HG02763 (cell line): ENCODE results near the gene DOCK2.
"Not testable (repeated sequence)": the region's sequence is repeated elsewhere in the genome, so short reads cannot be mapped to it uniquely, and the experiment has no call there.

Experiments
- ATAC-seq: cut with Tn5 transposase; IDR thresholded peaks from one replicate; pipeline ENCODE4 v1.9.1; 2021; ENCODE audit warnings: mild to moderate bottlenecking, moderate library complexity; ENCODE audit not compliant: unreplicated experiment

DOCK2 gene

DNA sequence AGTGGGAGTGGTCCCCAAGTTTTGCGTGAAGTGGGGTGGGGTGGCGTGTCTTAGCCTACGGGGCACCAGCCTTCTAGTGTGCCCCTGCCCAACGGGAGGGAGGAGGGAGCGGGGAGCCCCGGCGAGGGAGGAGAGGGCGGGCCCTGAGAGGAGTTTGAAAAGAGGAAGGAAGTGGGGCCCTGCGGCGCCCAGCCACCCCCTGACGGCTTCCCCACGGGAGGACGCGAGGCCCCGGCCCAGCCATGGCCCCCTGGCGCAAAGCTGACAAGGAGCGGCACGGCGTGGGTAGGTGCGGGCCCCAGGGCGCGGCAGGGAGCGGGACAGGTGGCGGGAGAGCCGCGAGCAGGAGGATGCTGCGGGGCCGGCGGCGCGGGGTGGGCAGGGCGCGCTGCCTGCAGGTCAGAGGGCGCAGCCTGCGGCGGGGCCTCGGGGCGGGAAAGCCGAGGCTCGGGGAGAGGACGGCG lies at the start of gene DOCK2:
Gene DOCK2, plus strand, starts transcription at position 191 of the 464 bp plus-strand sequence. Its CDS starts 52 bp downstream, at position 243.
- ATAC-seq = peak; percentile 94

DNA sequence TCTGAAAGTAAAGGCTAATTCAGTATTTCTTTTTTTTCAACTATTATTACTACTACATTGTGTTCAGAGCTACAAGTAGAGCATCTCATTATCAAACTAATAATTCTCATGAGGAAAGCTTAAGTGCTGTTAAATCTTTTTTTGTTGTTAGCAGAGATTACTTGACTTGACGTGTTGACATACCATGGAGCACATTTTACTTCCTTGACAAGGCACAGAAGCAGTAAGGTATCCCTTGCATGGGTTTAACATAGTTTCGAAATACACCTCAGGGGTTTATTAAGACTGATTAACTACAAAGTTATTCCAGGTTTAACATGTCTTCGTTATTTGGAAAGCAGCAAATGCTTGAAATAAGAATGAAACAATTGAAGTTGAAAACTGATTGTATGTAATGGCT lies 46.5 kb upstream of the DOCK2 start:
- no peak for ATAC-seq

DNA sequence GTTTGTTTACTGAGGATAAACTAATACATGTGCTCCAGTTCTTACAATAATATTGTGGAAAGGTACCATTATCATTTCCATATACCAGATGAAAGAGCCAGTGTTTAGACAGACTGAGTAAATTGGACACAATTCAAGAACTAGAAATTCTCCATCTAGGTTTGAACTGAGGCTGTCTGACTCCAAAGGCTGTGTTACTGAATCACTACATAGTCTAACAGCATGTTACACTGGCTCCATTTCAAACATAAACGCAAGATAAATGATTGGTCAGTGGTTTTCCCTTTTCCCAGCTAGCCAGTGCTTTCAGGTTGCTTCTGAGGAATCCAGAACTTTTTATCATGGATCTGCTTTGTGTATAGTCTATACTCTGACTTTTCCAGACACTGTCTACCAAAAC lies 45.4 kb upstream of the DOCK2 start:
- ATAC-seq = no peak

DNA sequence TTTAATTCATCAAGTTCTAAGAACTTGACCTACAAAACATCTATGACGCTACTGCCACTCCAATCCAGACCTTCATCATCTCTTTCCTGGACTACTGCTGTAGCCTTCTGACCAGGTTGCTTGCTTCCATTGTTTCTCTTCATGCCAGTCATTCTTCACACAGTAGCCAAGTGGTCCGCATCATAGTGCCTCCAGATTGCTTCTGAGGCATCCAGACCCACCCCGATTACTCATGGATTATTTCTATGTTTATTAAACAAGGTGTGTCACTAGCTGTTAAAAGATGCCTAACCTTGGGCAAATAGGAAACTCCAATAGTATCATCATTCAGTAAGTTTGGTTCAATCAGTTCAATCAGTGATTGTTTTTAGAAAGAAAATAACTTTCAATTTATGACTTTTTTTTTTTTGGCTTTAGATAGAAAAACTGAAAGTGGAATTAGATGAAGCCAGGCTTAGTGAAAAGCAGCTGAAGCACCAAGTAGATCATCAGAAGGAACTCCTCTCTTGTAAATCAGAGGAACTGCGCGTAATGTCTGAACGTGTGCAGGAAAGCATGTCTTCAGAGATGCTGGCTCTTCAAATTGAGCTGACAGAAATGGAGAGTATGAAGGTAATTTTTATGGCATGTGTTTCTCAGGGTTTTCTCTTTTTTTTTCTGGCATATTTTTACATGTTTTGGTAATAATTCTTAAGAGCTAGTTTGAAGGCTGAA lies 44.0 kb upstream of the DOCK2 start:
- ATAC-seq = no peak

DNA sequence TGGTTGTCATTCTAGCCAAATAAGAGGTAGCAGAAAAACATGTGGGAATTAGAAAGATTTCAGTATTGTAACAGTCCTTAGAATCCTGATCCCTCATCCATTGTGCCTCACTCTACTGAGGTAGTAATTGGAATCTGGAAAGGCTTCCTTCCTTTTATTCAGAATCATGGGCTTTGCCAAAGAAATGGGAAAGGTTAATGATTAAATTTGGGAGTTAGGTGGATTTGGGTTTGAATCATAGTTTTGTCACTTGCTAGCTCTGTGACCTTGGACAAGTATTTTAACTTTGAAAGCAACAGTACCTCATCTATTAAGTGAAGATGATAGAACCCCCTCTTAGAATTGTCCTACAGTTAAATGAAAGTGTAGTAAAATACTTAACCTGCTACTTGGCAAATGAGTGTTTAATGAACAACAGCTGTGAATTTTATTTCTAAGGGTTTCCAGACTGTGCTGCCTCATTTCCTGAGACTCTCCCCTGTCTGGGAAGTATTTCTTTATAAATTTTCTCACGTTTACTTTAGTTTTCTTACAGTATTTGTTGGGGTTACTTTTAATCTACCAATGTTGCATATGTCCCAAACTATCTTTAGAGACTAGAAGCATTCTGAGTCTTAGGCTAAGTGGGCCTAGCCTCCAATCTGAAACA lies 41.8 kb upstream of the DOCK2 start:
- no peak for ATAC-seq

DNA sequence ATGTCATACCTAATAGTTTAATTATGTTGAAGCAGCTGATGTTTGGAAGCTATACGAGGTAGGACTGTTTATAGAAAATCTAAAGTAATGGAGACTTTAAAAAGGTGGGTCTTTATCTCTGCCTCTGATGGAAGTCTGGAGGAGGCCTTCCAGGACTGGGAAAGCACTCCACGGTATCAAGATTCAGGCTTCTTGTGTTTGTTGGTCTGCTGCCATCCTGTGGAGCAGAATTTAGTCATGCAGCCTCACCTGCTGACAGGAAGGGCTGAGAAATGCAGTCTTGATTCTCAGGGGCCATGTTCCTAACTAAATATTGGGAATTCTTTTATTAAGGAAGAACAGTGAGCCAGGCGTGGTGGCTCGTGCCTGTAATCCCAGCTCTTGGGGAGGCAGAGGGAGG lies 37.6 kb upstream of the DOCK2 start:
- ATAC-seq = no peak

DNA sequence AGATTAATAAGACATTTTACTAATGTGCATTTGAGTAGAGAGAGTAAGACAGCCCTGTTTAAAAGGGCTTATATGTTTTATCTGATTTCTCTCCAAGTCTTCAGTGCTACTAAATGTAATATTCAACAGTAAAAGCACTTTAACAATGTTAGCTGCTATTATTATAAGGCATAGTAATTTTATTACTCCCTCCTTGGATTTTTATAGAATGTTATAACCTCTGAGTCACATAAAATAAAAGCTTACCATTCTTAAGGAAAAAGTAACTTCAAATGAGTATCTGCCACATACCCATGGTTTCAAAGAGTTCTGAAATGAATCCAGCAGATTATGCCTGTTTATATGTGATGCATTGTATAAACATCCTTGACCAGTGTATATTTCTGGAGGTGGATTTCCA lies 34.5 kb upstream of the DOCK2 start:
- no peak for ATAC-seq

DNA sequence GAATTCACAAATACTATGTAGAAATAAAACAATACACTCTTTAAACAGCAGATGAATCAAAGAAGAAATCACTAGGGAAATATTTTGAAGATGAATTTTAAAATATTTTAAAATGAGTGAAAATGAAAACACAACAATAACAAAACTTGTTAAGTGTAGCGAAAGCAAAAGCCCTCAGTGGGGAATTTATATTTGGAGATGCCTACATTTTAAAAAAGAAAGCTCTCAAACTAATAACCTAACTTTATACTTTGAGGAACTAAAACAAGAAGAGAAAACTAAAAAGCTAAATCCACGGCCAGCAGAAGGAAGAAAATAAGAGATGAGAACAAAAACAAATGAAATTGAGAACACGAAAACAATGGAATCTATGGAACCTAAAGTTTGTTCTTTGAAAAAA lies 30.8 kb upstream of the DOCK2 start:
- ATAC-seq = no peak

DNA sequence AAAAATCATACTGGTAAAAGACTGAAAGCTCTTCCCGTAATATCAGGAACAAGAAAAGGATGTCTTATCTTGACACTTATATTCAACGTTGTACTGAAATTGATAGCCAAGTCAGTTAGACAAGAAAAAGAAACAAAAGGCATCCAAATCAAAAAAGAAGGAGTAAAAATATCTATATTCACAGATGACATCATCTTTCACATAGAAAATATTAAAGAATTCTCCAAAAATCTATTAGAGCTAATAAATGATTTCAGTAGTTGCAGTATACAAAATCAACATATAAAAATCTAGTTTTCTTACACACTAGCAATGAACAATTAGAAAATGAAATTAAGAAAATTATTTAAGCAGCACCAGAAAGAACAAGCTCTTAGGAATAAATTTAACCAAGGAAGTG lies 29.2 kb upstream of the DOCK2 start:
- ATAC-seq = no peak

DNA sequence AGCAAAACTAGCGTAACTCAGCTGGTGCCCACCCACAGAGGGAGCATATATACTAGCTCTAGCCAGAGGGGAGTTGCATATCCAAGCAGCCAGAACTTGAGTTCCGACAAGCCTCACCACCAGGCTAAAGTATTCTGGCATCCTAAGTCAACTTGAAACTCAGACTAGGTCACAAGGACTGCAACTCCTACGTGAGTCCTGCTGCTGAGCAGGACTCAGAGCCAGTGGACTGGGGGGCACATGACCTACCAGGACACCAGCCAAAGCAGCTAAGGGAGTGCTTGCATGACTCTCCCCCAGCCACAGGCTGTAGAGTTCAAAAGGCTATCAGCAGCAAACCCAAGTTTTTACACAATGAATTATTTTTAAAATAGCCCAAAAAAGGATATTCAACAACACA lies 27.4 kb upstream of the DOCK2 start:
- ATAC-seq = no peak

DNA sequence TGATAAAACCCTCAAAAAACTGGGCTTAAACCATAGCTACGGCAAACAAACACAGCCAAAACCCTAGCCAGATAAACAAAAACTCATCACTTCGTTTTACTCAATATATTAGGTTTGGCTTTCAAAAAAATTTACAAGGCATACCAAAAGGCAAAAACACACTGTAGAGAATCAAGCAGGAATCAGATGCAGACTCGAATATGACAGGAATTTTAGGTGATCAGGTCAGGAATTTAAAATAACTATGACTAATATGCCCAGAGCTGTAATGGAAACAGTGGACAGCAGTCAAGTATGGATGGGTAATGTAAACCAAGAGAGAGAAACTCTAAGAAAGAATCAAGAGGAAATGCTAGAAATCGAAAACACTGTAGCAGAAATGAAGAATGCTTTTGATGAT lies 26.5 kb upstream of the DOCK2 start:
- no peak for ATAC-seq

DNA sequence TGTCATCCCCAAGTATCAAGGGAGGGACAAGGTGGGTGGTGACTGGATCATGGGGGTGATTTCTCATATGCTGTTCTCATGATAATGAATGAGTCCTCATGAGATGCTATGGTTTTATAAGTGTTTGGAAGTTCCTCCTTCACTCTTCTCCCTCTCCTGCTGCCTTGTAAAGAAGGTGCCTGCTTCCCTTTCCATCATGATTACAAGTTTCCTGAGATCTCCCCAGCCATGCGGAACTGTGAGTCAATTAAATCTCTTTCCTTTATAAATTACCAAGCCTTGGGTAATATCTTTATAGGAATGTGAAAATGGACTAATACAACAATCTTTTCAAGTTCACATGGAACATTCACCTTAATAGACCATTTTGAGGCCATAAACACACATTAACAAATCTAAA lies 21.5 kb upstream of the DOCK2 start:
- ATAC-seq = no peak

DNA sequence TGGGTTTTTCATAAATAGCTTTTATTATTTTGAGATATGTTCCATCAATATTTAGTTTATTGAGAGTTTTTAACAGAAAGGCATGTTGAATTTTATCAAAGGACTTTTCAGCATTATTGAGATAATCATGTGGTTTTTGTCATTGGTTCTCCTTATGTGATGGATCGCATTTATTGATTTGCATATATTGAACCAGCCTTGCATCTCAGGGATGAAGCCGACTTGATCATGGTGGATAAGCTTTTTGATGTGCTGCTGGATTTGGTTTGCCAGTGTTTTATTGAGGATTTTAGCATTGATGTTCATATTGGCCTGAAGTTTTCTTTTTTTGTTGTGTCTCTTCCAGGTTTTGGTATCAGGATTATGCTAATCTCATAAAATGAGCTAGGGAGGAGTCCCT lies 12.8 kb upstream of the DOCK2 start:
- ATAC-seq = not testable (repeated sequence)

DNA sequence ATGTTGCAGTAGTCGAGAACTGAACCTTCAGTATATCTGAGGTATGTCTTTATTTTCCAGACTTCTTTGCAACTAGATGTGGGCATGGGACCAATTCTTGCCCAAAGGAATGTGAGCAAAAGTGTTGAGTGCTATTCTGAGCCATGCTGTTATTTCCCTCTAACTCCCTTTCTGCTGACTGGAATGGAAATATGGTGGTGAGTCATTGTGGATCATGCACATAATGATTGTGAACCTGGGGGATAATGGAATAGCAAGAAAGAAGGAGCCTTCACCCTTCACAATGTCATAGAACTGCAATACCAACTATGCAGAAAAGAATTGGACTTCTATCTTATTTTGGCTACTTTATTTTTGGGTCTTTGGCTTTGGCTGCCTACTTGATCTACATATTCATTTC lies 10.3 kb upstream of the DOCK2 start:
- ATAC-seq = no peak

DNA sequence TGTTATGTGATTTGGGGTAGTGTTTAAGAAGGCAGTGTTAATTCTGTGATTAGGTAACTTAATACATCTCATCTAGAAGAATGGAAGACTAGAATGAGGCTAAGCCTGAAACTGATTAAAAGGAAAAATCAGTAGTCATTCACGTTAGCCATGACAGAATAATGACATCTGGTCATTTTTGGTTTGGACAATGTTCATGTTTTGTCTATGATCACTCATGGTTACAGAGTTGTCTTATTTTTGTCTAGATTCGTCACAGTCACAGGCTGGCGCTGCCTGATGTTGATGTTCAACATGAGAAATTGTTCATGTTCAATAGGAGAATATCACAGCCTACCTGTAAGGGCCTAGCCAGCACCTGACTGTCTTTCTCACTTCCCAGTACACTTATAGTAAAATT lies 9.5 kb upstream of the DOCK2 start:
- ATAC-seq = no peak

DNA sequence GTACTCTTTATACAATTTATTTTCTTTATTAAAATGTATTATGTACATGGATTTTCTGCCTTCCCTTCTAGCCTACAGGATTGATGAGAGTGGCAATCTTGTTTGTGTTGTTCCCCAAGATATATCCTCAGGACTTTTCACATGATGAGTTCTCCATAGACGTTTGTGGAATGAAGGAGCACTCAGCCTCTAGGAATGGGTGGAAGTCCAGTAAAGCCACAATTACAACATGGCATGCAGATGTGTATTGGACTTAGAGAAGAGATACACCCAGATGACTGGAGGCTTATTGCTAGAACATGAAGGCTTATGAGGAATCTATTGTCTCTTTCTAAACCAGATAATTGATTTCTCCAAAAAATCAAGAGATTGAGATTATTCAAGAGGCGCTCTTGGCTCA lies 8.2 kb upstream of the DOCK2 start:
- no peak for ATAC-seq

DNA sequence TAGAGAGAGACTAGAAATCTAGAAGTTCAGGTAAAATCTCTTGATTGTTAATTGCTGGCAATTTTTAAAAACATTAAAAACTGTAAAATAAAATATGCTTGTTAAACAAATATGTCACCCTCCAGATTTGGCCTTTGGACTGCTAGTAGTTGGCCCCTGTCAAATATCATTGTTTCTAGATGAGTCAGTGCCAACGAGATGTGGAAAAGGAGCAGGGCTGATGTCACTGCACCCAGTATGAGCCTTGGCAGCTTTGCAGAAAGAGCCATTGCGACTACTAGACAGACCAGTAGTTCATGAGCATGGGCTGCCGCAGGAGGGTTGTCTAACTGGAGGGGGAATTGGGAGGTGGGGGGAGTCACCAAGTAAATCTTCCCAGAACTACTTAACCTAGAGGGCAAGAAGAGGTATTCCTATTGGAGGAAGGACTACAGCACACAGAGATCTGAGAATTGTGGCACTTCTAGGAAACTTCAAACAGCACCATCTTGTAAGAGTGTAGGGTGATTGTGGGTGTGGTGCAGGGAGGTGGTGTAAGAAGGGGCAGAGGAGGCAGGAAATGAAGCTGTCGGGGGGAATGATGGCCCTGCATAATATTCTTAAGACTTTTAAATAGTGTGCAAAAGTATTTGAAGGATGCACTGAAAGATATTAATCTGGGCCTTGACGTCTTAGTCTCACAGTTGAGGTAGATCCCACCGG lies 7.1 kb upstream of the DOCK2 start:
- ATAC-seq = no peak

DNA sequence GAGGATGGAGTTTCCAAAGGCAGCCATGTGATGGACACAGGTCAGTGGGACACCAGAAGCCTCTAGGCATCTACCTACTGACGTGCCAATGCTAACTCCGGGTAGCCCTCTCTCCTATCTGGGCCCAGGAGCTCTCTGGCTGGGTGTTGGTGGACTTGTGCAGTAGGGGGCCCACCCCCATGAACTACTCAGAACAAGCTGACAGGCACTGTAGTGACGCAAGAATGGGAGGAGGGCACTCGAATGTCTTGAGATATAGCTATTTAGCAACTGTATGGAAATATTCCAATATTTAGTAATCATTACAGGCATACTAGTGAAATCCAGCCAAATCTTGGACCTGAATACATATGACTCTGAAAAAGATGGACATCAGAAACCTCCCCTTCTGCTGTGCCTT lies 5.7 kb upstream of the DOCK2 start:
- no peak for ATAC-seq

DNA sequence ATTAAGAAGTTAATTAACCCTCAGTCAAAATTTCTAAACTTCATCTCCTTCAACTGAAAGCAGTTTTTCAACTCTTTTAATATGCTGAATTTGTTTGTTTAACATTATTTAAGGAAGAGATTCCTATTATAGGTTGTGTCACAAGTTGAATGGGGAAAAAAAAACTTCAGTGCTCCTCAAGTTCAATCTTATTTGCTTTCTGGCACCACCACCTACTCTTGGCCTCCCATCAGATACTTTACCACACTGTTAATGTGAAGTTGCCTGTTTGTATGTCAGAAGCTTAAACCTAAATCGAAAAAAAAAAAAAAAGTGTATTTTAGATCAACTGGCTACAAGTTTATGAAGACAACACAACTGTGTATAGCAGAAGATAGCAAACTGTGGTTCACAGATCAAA lies 4.1 kb upstream of the DOCK2 start:
- no peak for ATAC-seq

DNA sequence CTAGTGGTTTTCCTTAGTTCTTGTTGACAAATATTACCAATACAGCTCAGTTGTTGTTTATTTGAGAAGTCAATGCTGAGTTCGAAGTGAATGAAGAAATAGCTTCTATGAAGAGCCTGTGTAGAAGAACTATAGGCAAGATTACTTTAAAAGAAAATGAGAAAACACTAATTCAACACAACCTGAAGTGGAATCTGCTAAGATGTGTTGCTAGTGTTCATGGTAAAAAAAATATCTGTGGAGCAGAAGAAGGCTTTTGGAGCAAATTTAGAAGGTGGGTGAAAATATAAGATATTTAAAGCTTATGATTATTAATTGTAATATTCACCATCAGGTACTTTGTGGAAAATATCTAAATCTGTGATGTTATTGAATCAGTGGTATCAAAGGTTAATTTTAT lies 2.5 kb upstream of the DOCK2 start:
- no peak for ATAC-seq

DNA sequence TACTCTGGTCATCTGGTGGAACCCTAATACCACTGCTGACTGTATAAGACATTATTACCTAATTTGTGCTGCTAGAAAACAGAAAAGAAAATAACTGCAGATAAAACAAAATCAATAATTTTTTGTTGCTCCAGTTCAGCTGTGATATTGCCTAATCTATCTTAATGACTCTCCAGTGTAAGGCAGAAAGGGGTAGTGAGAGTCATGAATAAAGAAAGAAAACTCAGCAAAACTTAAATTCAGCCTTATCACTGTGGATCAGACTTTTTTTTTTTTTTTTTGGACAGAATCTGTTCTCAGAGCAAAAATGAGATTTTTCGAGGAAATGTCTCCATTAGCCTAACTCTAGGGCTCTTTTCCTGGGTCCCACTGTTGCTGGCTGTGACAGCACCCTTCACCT lies 1.1 kb upstream of the DOCK2 start:
- ATAC-seq = no peak

DNA sequence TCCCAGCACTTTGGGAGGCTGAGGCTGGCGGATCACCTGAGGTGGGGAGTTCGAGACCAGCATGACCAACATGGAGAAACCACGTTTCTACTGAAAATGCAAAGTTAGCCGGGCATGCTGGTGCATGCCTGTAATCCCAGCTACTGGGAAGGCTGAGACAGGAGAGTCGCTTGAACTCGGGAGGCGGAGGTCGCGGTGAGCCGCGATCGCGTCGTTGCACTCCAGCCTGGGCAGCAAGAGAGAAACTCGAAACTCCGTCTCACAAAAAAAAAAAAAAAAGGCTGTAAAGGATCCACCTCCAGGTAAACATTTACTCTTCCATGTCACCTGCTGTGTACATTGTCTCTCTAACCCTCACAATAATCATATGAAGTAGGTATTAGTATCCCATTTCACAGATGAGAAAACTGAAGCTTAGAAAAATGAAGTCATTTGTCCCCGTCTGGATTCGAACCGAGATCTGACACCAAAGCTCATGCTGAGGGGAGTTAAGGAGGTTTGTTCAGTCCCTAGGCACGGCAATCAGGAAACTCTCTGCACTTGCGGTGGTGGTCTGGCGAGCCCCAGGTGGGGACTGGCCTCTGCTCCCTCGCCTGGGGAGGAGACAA lies 494 bp upstream of the DOCK2 start:
- ATAC-seq = no peak
